Measurements from ENCODE around the gene IFT27.

GRCh38 chr22:36714110-36714509 lies 61.8 kb downstream of the IFT27 start:
- TF ChIP-seq POLR2A (IDR thresholded peaks at IDR 0.05; ENCODE audit: low read length) (no peak), GATA1 (IDR thresholded peaks at IDR 0.05; ENCODE audit: low read depth, low read length) (no peak)
